Amniotic stem cell (primary cell): ENCODE results near the gene C11orf71.

ENCODE experiments used
- DNase-seq: peaks from one replicate; lab custom pipeline; 2025; lab: John Stamatoyannopoulos, UW

C11orf71 gene, protein sequence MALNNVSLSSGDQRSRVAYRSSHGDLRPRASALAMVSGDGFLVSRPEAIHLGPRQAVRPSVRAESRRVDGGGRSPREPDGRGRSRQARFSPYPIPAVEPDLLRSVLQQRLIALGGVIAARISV

DNA sequence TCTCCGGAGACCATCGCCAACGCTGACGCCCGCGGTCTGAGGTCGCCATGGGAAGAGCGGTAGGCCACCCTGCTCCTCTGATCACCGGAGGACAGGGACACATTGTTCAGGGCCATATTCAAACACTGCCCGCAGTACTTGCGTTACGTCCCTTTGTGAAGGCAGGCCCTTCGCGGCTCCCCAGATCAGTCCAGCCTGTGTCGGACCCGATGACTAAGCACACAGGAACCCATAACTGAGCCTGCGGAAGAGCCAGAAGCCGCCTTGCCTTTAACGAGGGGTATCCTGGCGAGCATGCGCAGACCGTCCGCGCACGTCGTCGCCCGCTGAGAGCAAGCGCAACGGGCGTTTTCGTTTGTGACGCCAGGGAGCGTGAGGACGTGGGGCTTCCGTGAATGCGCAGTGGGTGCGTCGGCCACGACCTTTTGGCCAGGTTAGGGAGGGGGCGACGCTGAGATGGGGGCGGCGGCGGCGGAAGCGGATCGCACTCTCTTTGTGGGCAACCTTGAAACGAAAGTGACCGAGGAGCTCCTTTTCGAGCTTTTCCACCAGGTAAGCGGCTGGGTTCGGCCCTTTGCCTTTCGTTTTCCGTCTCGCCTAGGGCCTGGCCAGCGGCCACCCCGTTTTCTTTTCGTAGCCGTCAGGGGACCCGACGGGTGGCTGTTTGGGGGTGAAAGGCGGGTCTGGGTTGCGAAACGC, at the start of gene C11orf71, which contains the start of gene RBM7:
Gene C11orf71, minus strand, starts transcription at position 296 of the 699 bp plus-strand sequence. Its CDS starts 180 bp downstream, at position 116.
Gene RBM7, plus strand, starts transcription at position 451 of the 699 bp plus-strand sequence. Its CDS starts 6 bp downstream, at position 457.
- DNase-seq: peak; percentile 97

DNA sequence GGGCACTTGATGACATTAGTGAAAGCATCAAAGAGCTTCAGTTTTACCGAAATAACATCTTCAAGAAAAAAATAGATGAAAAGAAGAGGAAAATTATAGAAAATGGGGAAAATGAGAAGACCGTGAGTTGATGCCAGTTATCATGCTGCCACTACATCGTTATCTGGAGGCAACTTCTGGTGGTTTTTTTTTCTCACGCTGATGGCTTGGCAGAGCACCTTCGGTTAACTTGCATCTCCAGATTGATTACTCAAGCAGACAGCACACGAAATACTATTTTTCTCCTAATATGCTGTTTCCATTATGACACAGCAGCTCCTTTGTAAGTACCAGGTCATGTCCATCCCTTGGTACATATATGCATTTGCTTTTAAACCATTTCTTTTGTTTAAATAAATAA, 49.5 kb upstream of the C11orf71 start:
- no peak for DNase-seq

DNA sequence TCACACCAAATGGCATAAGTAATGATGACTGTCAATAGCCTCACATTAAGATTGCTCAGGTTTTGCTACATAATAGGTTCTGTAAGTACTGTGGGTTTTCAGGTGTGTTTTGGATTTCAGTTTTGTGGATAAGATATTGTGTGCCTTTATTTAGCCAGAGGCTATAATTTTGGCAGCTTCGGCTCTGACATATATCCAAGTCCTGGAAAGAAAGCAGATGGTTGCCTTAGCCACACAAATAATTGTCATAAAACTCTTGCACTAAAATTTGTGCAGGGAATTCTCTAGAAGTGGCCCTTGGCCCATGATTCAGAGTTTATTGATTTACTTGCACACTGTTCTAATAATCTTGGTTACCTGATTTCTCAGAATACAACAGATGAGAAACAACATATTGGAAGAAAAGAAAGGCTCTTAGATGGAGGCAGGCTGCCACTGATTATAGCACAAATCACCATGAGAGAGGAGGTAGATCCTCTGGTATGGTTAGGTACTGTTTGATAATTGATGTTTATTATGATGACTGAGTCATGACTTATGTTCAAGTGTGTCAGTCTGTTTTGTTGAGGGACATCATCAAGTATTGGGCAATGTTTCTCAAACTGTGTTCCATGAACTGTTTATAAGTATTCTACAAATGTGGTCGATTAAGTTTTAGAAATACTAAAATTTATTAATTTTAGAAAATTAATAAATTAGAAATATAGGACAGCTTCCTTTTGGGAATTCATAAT, 48.6 kb upstream of the C11orf71 start:
- no peak for DNase-seq

DNA sequence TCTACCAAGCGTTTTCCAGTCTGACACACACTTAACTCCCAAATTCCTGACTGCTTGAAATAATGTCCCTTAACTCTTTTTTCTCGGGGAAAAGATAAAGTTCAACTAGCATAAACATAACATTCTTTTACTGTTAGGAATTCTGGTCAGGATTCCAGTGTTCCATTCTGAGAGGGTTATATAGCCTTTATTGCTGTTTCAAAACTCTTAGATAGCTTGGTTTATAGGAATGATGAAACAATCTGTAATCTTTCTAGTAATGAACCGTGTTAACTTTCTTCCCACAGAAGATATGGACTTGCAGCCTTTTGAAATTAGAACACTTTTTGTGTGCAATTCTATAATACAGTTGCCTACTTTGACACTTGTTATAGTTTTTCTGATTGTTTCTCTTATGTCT, 47.6 kb upstream of the C11orf71 start:
- DNase-seq: peak; percentile 3

DNA sequence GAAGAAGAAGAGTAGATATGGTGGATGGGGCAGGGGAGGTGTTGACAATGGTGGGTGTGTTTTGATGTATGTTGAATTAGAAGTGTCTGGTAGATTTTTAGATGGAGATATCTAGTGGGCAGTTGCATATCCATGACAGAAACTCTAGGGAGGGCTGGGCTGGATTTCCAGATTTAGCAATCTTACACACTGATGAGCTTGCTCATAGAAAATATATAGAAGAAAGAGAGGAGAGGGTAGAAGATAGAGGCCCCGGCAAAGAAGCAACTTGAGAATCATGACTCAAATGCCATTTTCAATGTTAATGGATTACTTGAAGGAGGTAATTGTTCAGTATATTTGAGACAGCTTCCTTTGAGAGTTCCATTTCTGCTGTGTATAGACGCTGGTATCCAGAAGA, 47.1 kb upstream of the C11orf71 start:
- DNase-seq: no peak

DNA sequence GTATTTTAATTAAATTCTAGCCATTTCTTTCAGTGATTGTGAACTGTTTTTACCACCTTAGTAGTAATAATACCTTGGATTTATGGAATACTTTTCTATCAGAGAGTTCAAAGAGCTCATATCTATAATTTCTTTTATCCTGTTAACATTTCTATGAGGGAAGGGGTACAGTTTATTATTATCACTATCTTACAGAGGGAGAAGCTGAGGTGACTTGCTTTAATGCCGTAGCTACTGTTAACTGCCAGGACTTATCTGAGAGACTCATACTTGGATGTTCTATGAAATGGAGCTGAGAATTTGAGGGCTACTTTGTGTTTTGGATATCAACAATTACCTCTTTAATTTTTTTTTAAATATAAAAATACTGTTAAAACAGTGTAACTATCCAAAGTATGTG, 42.2 kb upstream of the C11orf71 start:
- DNase-seq: no peak

DNA sequence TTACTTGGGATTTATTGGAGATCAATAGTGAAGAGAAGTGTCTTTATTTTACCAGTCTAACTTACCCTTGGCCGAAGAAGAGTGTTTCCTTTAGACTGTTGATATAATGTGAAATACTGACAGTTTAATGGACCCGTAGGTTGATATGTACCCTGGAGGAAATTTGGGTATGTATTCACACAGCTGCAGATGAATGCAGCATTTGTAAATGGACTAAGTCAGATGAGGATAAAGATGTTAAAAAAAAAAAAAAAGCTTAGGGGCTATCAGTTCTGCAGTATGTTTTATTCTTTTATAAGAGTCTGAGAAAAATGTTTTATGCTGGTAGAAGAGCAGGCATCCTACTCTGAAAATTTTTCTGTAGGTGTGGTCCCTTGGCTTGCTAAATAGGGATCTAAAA, 41.6 kb upstream of the C11orf71 start:
- DNase-seq: no peak

DNA sequence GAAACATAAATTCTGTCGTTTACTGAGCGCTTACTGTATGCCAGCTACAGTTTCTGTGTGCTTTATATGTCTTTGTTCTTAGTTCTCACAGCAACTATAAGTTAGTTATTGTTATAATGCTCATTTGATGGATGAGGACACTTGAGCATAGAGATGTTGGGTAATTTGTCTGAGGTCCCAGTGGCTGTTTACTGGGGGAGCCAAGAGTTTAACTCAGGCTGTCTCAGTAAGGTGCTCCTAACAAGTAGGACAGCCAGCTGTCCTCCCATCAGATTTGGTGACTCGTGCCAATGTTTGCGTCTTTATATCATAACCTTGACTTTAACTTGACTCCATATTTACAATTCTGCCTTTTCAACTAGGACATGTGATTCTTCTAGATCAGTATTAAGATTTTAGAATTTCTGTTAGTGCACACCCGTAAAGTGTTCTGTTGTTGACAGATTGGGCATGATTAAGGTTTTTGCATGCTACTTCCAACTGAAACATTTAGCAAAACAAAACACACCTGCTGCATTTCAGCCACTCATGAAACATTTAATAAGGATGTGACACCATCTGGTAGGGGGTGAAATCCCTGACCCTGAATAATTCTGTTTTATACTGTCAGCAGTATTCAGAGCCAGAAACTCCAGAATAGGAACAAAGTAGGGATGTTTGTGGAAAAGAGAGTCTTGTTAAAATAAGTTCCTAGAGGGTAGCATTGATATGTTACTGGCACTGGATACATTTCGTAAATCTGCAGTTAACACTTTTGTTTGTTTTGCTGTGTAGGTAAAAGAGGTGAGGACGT, 40.9 kb upstream of the C11orf71 start:
- DNase-seq: no peak

DNA sequence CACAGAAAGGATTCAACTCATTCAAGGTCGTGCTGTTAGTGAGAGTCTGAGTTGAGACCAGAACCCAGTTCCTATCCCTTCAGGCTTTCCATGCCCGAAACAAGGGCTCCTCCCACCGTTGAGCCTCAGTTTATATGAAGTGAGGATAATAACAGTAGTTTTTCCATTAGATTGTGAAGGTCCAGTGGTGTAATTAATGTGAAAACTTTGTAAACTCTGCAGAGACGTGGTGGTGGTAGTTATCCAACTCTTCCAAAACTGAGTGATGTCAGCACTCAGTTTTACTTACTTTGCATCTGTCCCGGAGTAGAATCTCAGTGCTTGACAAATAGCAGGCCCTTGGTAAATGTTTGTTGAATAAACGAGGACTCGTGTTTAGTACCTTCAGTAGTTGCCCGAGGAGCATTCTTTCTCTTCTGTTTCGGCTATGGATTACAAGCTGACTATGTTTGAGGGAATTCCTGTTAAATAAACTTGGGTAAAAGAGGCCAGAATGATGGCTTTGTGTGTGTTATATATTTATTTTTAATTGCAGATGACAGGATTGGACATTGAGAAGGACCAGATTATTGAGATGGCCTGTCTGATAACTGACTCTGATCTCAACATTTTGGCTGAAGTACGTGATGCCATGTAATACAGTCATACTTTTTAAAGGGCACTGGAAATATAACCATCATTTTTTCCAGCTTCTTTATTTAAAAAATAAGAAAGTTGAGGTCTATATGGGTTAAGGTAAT, 40.0 kb upstream of the C11orf71 start:
- DNase-seq: peak; percentile 28

DNA sequence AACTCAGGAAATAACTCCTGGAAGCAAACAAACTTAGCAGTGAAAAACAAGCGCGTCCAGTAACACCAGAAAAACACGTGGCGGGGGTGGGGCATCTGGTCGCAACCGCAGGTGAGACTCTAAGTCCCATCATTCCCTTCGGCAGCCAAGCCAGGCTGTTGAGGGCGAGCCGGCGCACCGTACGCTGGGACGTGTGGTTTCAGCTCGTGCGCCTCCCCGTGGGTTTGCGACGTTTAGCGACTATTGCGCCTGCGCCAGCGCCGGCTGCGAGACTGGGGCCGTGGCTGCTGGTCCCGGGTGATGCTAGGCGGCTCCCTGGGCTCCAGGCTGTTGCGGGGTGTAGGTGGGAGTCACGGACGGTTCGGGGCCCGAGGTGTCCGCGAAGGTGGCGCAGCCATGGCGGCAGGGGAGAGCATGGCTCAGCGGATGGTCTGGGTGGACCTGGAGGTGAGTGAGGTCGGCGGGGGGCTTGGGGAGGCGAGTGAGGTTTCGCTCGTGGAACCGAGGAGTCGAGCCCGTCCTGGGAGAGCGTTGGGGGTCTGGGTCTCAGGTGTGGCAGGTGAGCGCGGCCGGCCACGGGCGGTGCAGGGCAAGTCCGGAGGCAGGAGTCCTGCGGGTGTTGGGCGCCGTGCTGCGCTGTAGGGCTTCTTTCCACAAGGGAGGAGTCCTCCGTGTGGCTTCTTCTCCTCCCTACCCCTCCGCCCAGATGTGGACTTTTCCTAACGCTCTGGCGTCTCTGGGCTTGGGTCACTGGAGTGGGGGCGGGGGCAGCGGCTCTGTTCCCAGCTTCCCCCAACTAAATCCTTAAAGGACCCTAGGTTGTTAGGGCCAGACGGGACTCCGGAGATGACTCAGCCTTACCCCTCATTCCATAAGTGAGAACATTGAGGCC, 39.2 kb upstream of the C11orf71 start, which contains the start of gene REXO2:
Gene REXO2, plus strand, starts transcription at position 239 of the 892 bp plus-strand sequence. Its CDS starts 62 bp downstream, at position 301.
- peak; percentile 82 for DNase-seq

DNA sequence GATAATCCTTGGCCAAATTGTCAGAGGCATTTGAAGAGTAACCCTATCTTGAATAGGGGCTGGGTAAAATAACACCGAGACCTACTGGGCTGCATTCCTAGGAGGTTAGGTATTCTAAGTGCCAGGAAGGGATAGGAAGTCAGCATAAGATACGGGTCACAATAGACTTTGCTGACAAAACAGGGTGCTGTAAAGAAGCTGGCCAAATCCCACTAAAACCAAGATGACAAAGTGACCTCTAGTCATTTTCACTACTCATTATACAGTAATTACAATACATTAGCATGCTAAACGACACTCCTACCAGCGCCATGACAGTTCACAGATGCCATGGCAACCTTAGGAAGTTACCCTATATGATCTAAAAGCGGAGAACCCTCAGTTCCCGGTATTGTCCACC, 38.0 kb upstream of the C11orf71 start:
- DNase-seq: no peak

DNA sequence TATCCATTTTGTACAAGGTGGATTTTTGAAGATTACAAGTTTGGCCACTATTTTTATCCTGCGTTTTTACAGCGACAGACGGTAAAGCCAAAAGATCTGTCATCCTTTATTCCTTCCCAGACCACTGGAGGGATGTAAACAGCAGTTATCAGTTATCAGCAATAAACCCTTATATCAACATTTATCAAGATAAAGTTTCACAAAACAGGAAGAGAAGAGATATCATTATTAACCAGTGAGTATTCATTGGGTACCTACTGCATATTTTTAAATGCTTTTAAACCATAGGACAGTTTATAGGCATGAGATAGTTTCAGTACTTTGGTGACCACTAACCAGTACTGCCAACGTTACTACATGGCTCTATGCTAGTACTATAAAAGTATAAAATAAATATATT, 33.1 kb upstream of the C11orf71 start:
- DNase-seq: no peak

DNA sequence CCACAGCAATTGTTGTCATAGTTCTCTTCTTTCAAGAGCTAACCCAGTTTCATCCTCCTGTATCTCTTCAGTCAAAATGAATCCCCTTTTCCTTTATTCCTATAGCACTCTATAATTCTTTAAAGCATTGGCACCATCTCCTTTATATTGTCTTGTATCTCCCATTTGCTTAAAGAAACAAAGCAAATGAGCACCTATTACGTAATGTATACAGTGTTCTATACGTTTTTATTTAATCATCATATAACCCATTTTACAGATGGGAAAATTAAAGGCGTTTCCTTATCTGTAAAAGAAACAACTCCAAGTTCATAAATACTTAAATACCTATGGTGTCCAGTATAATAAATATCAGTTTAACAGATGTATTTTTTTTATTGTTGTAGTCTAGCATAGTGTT, 32.6 kb upstream of the C11orf71 start:
- no peak for DNase-seq

DNA sequence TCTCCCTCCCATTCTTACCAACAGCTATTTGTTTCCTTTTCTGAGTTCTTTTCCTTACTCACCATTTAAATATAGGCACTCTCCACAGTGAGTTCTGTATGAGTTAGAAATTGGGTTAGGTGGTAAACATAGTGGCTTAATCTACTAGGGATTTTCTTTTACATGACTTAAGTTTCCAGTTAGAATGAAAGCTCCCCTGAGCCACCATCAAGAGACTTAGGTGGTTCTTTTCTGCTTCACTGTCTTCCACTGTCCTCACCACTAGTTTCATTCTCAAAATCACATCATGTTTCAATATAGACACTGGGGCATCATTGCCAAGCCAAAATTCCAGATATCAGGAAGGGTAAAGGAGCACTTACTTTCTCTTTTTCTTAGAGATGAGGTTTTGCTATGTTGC, 30.0 kb upstream of the C11orf71 start:
- no peak for DNase-seq

DNA sequence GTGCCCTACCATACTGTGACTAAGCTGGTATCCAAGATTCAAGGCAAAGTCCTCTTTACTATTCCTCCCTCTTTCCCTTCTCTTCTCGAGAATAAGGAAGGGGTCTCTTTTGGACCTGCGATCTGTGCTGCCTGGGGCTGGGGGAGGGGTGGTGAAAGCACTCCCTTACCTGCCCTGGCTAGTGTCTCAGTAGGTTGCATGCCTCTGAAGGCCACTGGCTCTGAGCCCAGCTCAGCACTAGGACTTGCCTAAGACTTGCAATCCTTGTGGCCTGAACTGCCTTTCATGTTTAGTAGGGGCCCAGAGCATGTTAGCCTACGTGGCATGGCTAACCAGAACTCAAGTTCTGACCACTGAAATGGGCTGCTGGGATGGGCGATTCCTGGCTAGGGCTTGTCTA, 26.0 kb upstream of the C11orf71 start:
- no peak for DNase-seq

DNA sequence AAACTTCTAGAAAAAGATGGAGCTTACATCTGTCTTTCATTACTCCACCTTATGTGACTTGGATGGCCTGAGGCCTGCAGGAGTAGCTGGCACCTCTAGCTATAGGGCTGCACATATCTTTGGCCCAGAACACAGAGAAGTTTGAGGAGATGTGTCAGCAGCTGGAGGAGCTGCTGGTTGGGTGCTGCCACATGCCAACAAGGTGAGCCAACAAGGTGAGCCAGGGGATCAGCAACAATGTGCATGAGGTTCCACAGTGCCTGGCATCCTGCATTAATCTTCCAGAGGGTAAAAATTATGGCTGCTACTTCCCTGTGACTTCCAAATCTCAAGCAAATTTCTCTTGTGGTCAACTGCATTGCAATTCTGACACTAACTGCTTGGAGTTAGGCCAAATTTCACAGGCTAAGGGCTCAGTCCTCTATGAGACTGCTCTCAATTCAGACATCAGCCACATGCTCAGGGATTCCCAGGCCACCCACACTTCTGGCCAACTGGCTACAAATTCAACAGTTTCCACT, 16.2 kb upstream of the C11orf71 start:
- DNase-seq: no peak

DNA sequence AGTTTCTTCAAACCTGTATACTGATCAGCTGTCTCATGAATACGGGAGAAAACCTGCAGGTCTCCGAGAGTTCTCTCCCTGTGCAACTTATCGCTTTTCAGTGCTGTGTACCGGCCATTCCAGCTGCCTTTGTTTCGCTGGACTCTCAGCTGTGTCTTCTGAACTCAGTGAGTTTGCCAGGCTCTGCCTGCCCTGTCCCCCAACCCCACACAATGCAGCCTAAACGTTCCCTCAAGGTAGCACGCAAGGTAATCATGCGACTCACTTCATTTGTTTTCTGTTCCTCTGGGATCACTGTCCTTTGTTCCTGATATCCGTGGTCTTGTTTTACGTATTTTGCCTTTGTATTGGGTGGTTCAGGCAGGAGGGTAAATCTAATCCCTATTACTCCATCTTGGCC, 13.6 kb upstream of the C11orf71 start:
- no peak for DNase-seq

DNA sequence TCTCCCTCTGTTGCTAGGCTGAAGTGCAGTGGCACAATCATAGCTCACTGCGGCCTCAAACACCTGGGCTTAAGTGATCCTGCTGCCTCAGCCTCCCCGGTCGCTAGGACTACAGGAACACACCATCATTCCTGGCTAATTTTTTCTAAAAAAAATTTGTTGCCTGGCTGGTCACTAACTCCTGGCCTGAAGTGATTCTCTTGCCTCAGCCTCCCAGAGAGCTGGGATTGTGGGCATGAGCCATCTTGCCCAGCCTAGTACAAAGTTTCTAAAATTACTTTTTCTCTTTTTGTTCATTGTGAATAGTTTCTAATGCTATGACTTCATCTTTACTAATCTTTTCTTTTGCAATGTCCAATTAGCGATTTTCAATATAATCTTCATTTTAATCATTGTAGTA, 12.6 kb upstream of the C11orf71 start:
- DNase-seq: no peak

DNA sequence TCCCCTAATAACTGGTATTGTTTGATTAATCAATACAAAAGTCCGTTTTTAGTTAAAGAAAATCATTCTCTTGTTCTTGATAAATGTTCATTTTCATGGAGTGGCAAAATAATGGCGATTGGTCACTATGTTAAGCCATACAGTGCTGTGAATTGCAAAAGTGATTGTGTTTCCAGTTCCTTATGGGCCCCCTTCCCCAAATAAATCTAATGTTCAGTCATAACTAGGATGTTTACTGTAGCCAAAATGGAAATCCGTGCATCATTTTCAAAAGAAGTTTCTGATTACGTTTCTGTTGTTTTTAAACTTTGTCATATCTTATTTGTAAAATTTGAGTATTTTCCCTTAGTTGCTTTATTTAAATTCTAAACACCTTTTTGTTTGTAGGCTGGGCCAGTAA, 1.0 kb upstream of the C11orf71 start:
- DNase-seq: no peak

DNA sequence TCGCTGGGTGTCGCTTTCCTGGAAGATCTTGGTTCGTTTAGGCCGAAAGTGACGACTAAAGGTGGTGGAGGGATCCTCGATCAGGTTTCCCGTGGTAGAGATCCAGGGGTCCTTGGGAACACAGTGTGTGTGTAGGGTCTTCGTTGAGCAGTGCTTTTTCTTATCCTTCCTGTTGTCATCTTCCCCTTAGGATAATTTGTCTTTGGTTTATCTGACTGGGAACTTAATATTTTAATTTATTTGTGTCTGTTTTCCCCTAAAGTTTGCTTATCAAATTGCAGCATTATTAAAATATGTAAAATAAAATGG, 558 bp upstream of the C11orf71 start:
- DNase-seq: no peak
